Type B pancreatic cell (in vitro differentiated cells): ENCODE data around the gene GJB3. TPM values are rescaled to one million over a fixed set of nuclear protein-coding genes. Genes with fewer than 3 reads are reported as not detected.
A peak's percentile ranks its signal among the peaks of the same experiment; 100 is the strongest.

Source experiments
- DNase-seq: peaks from one replicate; pipeline ENCODE4 v3.0.0; 2021; ENCODE audit warnings: mixed read lengths; ENCODE audit not compliant: unreplicated experiment; ENCODE audit errors: extremely low spot score
- H3K27ac Mint-ChIP-seq: 2 replicates; pipeline ENCODE4 v1.8.0; 2021; ENCODE audit warnings: mild to moderate bottlenecking, mixed read lengths
- H3K27me3 Mint-ChIP-seq: 2 replicates; pipeline ENCODE4 v1.8.0; 2021; ENCODE audit warnings: mixed read lengths
- H3K36me3 Mint-ChIP-seq: 2 replicates; pipeline ENCODE4 v1.8.0; 2021; ENCODE audit warnings: mixed read lengths
- H3K4me1 Mint-ChIP-seq: one replicate; pipeline ENCODE4 v1.8.0; 2021; ENCODE audit warnings: mixed read lengths; ENCODE audit not compliant: unreplicated experiment
- H3K4me3 Mint-ChIP-seq: 2 replicates; pipeline ENCODE4 v1.8.0; 2021; ENCODE audit warnings: mild to moderate bottlenecking, mixed read lengths
- H3K9me3 Mint-ChIP-seq: 2 replicates; pipeline ENCODE4 v1.8.0; 2021; ENCODE audit warnings: mixed read lengths
- total RNA-seq: library from RNA; stranded (reverse); gene quantifications from 2 replicates; pipeline ENCODE4 v1.2.1, GENCODE V29; 2021; ENCODE audit warnings: low replicate concordance
- TF ChIP-seq, protein P1 (sequence below): fragments of 200-600 bp; sonication (generic); conservative IDR thresholded peaks from 2 replicates; pipeline ENCODE4 v1.5.0; 2021; ENCODE audit warnings: antibody characterized with exemption, mild to moderate bottlenecking

Gene GJB3
- total RNA-seq, 1 donor from 2014 or later: 6.5 TPM

DNA sequence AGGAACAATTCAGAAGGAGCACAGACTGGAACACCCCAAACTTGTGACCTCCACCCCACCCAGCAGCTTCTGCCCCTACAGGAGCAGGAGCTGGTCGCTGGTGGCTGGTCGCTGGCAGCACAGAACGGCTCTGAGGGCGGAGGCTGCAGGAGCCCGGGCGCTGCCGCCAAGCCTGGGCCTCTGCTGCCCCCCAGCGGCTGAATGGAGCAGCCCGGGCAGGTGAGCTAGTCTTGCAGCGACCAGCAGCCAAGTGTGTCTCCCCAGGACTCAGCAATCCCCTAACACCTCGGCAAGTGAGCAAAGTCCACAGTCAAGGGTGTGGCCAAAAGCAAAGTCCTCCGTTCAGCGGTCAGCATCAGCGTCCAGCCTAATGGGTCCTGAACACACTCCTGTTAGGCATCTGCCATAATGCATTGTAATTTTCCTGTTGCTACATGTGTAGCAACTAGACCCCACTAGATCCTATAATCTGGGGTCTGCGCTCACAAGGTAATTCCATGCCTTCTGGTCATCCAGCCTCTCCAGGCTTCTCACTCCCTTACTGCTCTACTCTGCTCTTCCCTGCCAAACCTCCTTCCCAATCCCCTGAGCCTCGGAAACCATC is 38.2 kb upstream of the GJB3 start:
- no peaks in the 10 kb centered on the region for H3K36me3 Mint-ChIP-seq
- TF ChIP-seq, protein P1, sequence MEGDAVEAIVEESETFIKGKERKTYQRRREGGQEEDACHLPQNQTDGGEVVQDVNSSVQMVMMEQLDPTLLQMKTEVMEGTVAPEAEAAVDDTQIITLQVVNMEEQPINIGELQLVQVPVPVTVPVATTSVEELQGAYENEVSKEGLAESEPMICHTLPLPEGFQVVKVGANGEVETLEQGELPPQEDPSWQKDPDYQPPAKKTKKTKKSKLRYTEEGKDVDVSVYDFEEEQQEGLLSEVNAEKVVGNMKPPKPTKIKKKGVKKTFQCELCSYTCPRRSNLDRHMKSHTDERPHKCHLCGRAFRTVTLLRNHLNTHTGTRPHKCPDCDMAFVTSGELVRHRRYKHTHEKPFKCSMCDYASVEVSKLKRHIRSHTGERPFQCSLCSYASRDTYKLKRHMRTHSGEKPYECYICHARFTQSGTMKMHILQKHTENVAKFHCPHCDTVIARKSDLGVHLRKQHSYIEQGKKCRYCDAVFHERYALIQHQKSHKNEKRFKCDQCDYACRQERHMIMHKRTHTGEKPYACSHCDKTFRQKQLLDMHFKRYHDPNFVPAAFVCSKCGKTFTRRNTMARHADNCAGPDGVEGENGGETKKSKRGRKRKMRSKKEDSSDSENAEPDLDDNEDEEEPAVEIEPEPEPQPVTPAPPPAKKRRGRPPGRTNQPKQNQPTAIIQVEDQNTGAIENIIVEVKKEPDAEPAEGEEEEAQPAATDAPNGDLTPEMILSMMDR: peak; percentile 98
- peak; percentile 92 for DNase-seq
- H3K9me3 Mint-ChIP-seq: no peaks in the 10 kb centered on the region
- peaks cover 5% of the 10 kb centered on the region for H3K4me1 Mint-ChIP-seq
- peaks cover 31% of the 10 kb centered on the region for H3K27me3 Mint-ChIP-seq
- H3K27ac Mint-ChIP-seq: no peak overlapping the region
- H3K4me3 Mint-ChIP-seq: no peak overlapping the region

DNA sequence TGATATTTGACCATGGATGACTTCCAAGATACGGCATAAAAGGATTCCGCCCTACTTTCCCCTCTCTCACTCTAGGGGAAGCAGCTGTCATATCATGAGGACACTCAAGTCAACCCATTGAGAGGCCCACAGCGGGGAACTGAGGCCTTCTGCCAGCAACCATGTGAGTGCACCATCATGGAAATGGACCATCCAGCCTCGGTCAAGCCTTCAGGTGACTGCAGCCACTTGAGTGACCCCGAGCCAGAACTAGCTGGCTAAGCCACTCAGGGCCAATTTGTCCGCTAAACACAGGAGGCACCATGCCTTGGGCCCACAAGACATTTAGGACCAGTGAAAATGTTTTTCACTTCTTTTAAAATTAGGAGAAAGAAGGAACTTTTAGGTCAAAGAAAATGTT is 37.2 kb upstream of the GJB3 start:
- H3K27ac Mint-ChIP-seq: no peak overlapping the region
- H3K9me3 Mint-ChIP-seq: no peaks in the 10 kb centered on the region
- TF ChIP-seq, protein P1: no peak
- peaks cover 5% of the 10 kb centered on the region for H3K4me1 Mint-ChIP-seq
- peaks cover 41% of the 10 kb centered on the region for H3K27me3 Mint-ChIP-seq
- no peak for DNase-seq
- H3K36me3 Mint-ChIP-seq: no peaks in the 10 kb centered on the region
- no peak overlapping the region for H3K4me3 Mint-ChIP-seq

DNA sequence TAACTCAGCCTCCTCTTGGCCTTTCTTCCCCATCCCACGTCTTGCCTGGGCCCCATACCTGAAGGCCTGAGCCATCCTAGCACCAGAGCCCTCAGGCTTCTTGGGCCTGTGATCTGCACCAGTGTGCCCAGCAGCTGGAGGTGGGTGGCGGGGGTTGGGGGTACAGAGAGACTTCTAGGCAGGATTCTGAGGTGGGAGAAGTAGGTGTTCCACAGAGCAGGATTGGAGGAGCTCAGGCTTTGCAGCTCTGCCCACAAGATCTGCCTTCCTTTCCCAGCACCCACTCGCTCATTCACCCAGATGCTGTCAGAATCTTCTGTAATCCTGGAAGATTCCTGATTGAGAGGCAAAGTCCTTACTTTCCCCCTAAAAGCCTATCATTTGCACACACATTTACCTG is 36.2 kb upstream of the GJB3 start:
- H3K9me3 Mint-ChIP-seq: no peaks in the 10 kb centered on the region
- peaks cover 49% of the 10 kb centered on the region for H3K27me3 Mint-ChIP-seq
- no peaks in the 10 kb centered on the region for H3K36me3 Mint-ChIP-seq
- TF ChIP-seq, protein P1: no peak
- H3K27ac Mint-ChIP-seq: no peak overlapping the region
- no peak overlapping the region for H3K4me3 Mint-ChIP-seq
- no peak for DNase-seq
- H3K4me1 Mint-ChIP-seq: peaks cover 5% of the 10 kb centered on the region

DNA sequence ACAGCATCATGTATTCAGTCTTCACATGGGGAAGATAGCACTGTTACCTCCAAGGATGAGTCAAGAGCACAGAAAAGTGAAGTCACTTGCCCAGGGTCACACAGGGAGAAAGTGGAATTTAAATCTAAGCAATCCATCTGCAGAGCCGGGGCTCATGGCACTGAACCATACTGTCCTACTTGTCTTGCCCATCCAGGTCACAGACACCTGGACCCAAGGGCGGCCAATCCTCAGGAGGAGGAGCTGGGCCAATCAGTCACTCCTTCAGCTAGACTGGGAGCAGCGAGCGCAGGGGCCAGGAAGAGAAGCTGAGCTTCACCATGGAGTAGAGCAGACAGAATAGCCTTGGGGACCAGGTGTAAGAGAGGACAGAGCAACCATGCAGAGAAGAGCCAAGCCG is 35.3 kb upstream of the GJB3 start:
- no peaks in the 10 kb centered on the region for H3K36me3 Mint-ChIP-seq
- no peak for DNase-seq
- H3K4me3 Mint-ChIP-seq: no peak overlapping the region
- H3K27ac Mint-ChIP-seq: no peak overlapping the region
- peaks cover 48% of the 10 kb centered on the region for H3K27me3 Mint-ChIP-seq
- no peaks in the 10 kb centered on the region for H3K4me1 Mint-ChIP-seq
- TF ChIP-seq, protein P1: no peak
- H3K9me3 Mint-ChIP-seq: no peaks in the 10 kb centered on the region

DNA sequence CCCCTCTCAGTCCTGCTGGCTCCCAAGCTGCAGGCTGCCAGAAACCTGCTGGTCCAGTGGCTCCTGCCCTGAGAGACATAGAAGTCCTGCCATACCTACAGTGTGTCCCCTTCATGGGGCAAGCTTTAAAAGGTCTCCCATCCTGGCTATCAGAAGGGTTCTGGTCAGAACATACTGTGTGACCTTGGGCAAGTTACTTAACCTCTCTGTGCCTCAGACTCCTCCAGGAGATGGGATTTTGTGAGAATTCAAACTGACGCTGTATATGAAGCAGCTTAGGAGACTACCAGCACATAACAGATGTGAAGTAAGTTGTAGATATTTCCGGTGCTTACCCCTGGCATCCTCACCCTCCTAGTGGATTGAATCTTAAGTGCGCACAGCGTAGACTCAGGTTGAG is 34.9 kb upstream of the GJB3 start:
- no peak for DNase-seq
- Mint-ChIP-seq H3K9me3 (no peaks in the 10 kb centered on the region), H3K36me3 (no peaks in the 10 kb centered on the region), H3K27ac (no peak overlapping the region), H3K27me3 (peaks cover 49% of the 10 kb centered on the region), H3K4me3 (no peak overlapping the region), H3K4me1 (no peaks in the 10 kb centered on the region)
- TF ChIP-seq, protein P1: no peak
